Fibroblast of skin of left biceps (primary cell): ENCODE measurements around the gene CYFIP2.

Experiments
- DNase-seq, 2 experiments: peaks; one replicate each; pipeline ENCODE4 v3.0.0-alpha.2; 2013; ENCODE audit warnings: low read depth in 2 of 2

Gene CYFIP2

GRCh38 chr5:157288405-157289163, 22.7 kb downstream of the CYFIP2 start:
- no peak for DNase-seq

- DNase-seq = no peak
These were observed 23.4 kb downstream of the CYFIP2 start for GRCh38 chr5:157289164-157289819.

GRCh38 chr5:157290156-157290980, 24.4 kb downstream of the CYFIP2 start:
- DNase-seq = peak; percentile 67 to 68

- DNase-seq = no peak
These were observed 25.2 kb downstream of the CYFIP2 start for GRCh38 chr5:157290981-157291711.

GRCh38 chr5:157292599-157292998, 26.7 kb downstream of the CYFIP2 start:
- DNase-seq = peak in 1 of 2 experiments; percentile 32

- no peak for DNase-seq
These were observed 28.6 kb downstream of the CYFIP2 start for GRCh38 chr5:157294407-157295091.

GRCh38 chr5:157295247-157295646, 29.3 kb downstream of the CYFIP2 start:
- DNase-seq = no peak

GRCh38 chr5:157300564-157300963, 34.6 kb downstream of the CYFIP2 start:
- DNase-seq = no peak

- no peak for DNase-seq
These were observed 35.1 kb downstream of the CYFIP2 start for GRCh38 chr5:157301066-157301465.

- no peak for DNase-seq
These were observed 37.1 kb downstream of the CYFIP2 start for GRCh38 chr5:157303023-157303422.

- DNase-seq = no peak
These were observed 37.9 kb downstream of the CYFIP2 start for GRCh38 chr5:157303667-157304327.

- DNase-seq = no peak
These were observed 40.2 kb downstream of the CYFIP2 start for GRCh38 chr5:157306081-157306480.

GRCh38 chr5:157306692-157307471, 41.0 kb downstream of the CYFIP2 start:
- no peak for DNase-seq

- no peak for DNase-seq
These were observed 43.0 kb downstream of the CYFIP2 start for GRCh38 chr5:157308836-157309465.

GRCh38 chr5:157309796-157310195, 43.9 kb downstream of the CYFIP2 start:
- DNase-seq = no peak

- no peak for DNase-seq
These were observed 45.7 kb downstream of the CYFIP2 start for GRCh38 chr5:157311595-157311994.

GRCh38 chr5:157312492-157312891, 46.6 kb downstream of the CYFIP2 start:
- DNase-seq = peak in 1 of 2 experiments; percentile 36

- DNase-seq = no peak
These were observed 56.7 kb downstream of the CYFIP2 start for GRCh38 chr5:157322581-157322980.

- DNase-seq = no peak
These were observed 57.3 kb downstream of the CYFIP2 start for GRCh38 chr5:157323107-157323706.
